Hepatocyte (in vitro differentiated cells): ENCODE data around the gene ACTR6. TPM values are rescaled to one million over a fixed set of nuclear protein-coding genes. Genes with fewer than 3 reads are reported as not detected.
"Not testable (repeated sequence)": the region's sequence is repeated elsewhere in the genome, so short reads cannot be mapped to it uniquely, and the experiment has no call there.

ENCODE experiments used
- DNase-seq: peaks from one replicate; pipeline ENCODE4 v3.0.0-alpha.2; 2016; ENCODE audit warnings: low spot score
- H2AFZ ChIP-seq: fragments of 200-600 bp; sonication (generic); 2 replicates; pipeline ENCODE4 v1.6.0; 2016; ENCODE audit warnings: antibody characterized with exemption, mild to moderate bottlenecking
- H3K27ac ChIP-seq: fragments of 200-600 bp; sonication (generic); 2 replicates; pipeline ENCODE4 v1.5.1; 2016; ENCODE audit warnings: mild to moderate bottlenecking
- H3K27me3 ChIP-seq: fragments of 200-600 bp; sonication (generic); 2 replicates; pipeline ENCODE4 v1.6.1; 2016
- H3K36me3 ChIP-seq: fragments of 200-600 bp; sonication (generic); replicated peaks from 2 replicates; pipeline ENCODE4 v1.5.1; 2016; ENCODE audit warnings: low read depth; ENCODE audit not compliant: insufficient read depth
- H3K4me1 ChIP-seq: fragments of 200-600 bp; sonication (generic); 2 replicates; pipeline ENCODE4 v1.5.1; 2016; ENCODE audit warnings: mild to moderate bottlenecking, moderate library complexity; ENCODE audit not compliant: insufficient read depth
- H3K4me2 ChIP-seq: fragments of 200-600 bp; sonication (generic); 2 replicates; pipeline ENCODE4 v1.6.0; 2016
- H3K4me3 ChIP-seq: fragments of 200-600 bp; sonication (generic); 2 replicates; pipeline ENCODE4 v1.5.1; 2016; ENCODE audit warnings: mild to moderate bottlenecking
- H3K79me2 ChIP-seq: fragments of 200-600 bp; sonication (generic); 2 replicates; pipeline ENCODE4 v1.6.0; 2017; ENCODE audit warnings: mild to moderate bottlenecking
- H3K9me2 ChIP-seq: fragments of 200-600 bp; sonication (generic); replicated peaks from 2 replicates; pipeline ENCODE4 v1.6.0; 2017; ENCODE audit warnings: mild to moderate bottlenecking; ENCODE audit not compliant: insufficient read depth
- H3K9me3 ChIP-seq: fragments of 200-600 bp; sonication (generic); 2 replicates; pipeline ENCODE4 v1.5.1; 2016; ENCODE audit warnings: low read depth, mild to moderate bottlenecking
- H4K20me1 ChIP-seq: fragments of 200-600 bp; sonication (generic); 2 replicates; pipeline ENCODE4 v1.6.0; 2016; ENCODE audit warnings: mild to moderate bottlenecking; ENCODE audit not compliant: insufficient read depth, poor library complexity, severe bottlenecking
- EZH2 ChIP-seq: fragments of 200-600 bp; sonication (generic); IDR thresholded peaks from 2 replicates; pipeline ENCODE4 v1.6.1; 2016; ENCODE audit warnings: antibody characterized with exemption, mild to moderate bottlenecking, borderline replicate concordance
- EZH2phosphoT487 ChIP-seq: fragments of 200-600 bp; sonication (generic); IDR thresholded peaks from one replicate; pipeline ENCODE4 v1.6.1; 2018; ENCODE audit warnings: antibody characterized with exemption, mild to moderate bottlenecking, low read depth, moderate library complexity; ENCODE audit not compliant: unreplicated experiment, severe bottlenecking
- WGBS: methylation state at CpG from one replicate; pipeline ENCODE4 v1.1.6; 2016; ENCODE audit warnings: low lambda C conversion rate; ENCODE audit errors: missing lambda C conversion rate; 5-methylcytosine and 5-hydroxymethylcytosine counted together
- polyA plus RNA-seq: library from polyadenylated mRNA; unstranded; fragments of >200 nt; fragmentation: Nextera tagmentation; extraction: Ambion mirVana; gene quantifications from 2 replicates; pipeline ENCODE4 v1.2.1, GENCODE V29; 2016
- total RNA-seq: library from RNA; depleted of rRNA; stranded (reverse); fragments of >200 nt; gene quantifications from 2 replicates; pipeline ENCODE4 v1.2.3, GENCODE V29; 2014
- TF ChIP-seq, protein P1 (sequence below): fragments of 200-600 bp; sonication (generic); IDR thresholded peaks from 2 replicates; pipeline ENCODE4 v1.5.1; 2016; ENCODE audit warnings: antibody characterized with exemption, mild to moderate bottlenecking; ENCODE audit not compliant: poor library complexity

Gene ACTR6
- total and polyA plus RNA-seq, 2 experiments from 2014 or later, result 18.0 to 38.0 TPM

DNA sequence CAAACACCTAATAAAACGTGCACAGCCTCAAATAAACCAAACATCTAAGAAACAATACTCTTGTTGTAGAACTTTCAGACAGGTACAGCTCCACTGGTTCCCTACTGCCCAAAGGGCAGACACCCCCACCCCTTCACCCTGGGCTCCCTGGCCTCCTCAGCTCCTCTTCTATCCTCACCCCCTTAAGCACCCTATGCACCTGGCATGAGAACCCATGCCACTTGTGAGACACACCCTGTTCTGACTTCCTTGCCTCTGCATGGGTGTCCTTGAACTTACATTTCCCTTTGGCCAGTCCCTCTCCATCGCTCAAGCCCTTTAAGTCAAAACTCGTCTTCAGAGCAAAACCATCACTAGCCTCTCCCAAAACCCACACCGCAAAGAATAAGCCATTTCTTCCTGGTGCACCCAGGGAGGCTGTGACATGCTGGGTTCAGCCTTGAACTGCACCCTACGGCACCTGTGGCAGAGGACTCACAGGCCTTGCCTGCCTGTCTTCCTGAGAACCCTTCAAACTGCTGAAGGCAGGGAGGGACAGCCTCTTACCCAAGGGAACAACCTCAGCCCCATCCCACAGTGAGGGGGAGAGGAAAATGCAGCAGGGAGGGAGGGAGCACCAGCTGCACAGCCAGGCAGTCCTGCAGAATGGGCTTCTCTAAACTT, 12.6 kb upstream of the ACTR6 start:
- no peaks in the 10 kb centered on the region for H3K9me2 ChIP-seq
- H3K9me3 ChIP-seq, result no peaks in the 10 kb centered on the region
- no peak for DNase-seq
- H2AFZ ChIP-seq, result no peak overlapping the region
- 92% methylated on average over 5 of the region's 5 CpGs for WGBS
- no peak overlapping the region for H3K4me2 ChIP-seq
- no peaks in the 10 kb centered on the region for H3K36me3 ChIP-seq
- no peaks in the 10 kb centered on the region for H4K20me1 ChIP-seq
- H3K4me3 ChIP-seq, result no peak overlapping the region
- TF ChIP-seq EZH2 (no peak), EZH2phosphoT487 (no peak)
- TF ChIP-seq, protein P1, sequence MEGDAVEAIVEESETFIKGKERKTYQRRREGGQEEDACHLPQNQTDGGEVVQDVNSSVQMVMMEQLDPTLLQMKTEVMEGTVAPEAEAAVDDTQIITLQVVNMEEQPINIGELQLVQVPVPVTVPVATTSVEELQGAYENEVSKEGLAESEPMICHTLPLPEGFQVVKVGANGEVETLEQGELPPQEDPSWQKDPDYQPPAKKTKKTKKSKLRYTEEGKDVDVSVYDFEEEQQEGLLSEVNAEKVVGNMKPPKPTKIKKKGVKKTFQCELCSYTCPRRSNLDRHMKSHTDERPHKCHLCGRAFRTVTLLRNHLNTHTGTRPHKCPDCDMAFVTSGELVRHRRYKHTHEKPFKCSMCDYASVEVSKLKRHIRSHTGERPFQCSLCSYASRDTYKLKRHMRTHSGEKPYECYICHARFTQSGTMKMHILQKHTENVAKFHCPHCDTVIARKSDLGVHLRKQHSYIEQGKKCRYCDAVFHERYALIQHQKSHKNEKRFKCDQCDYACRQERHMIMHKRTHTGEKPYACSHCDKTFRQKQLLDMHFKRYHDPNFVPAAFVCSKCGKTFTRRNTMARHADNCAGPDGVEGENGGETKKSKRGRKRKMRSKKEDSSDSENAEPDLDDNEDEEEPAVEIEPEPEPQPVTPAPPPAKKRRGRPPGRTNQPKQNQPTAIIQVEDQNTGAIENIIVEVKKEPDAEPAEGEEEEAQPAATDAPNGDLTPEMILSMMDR, result no peak
- H3K27ac ChIP-seq, result no peak overlapping the region
- H3K27me3 ChIP-seq, result no peaks in the 10 kb centered on the region
- H3K4me1 ChIP-seq, result no peaks in the 10 kb centered on the region
- no peaks in the 10 kb centered on the region for H3K79me2 ChIP-seq

- not testable (repeated sequence) for H3K27me3 ChIP-seq, DNase-seq, H3K4me2 ChIP-seq, H3K36me3 ChIP-seq, H3K4me3 ChIP-seq, H2AFZ ChIP-seq, H3K9me2 ChIP-seq, H3K27ac ChIP-seq, H4K20me1 ChIP-seq, H3K79me2 ChIP-seq, H3K9me3 ChIP-seq, H3K4me1 ChIP-seq
- WGBS, result 98% methylated on average over 11 of the region's 11 CpGs
Measured at GRCh38 chr12:100188888-100189635, 11.6 kb upstream of the ACTR6 start.

DNA sequence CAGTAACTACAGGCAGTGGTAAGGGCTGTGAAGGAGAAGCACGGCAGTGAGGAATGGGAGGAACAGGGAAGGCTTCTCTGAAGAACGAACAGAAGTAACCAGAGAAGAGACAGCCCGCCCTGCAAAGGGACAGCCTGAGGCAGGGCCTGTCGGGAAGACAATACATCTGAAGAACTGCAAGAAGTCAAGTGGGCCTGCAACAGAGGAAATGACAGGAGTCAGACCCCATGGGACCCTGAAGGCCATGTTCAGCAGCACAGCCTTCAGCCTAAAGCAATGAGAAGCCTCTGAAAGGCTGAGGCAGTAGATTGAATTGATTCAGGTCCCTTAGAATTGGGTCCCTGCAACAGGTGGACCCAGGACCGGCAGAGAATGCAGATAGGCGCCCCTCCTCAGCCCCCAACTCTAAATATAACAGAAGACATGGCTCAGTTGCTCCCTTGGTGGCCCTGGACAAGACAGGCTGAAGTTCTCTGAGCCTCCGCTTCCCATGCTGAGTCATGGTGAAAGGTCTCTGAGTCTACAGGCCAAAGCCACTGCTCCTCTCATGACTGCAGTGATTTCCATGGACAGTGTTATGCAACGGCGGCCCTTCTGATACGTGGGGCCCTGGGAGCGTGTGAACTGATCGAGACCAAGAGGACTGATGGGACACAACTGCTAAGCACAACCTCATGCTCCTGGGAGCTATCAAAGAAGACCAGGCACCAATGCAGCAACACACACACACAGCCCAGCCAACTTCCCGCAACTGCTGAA, 10.8 kb upstream of the ACTR6 start:
- H3K4me2 ChIP-seq, result no peak overlapping the region
- H3K9me2 ChIP-seq, result no peaks in the 10 kb centered on the region
- H2AFZ ChIP-seq, result no peak overlapping the region
- H3K79me2 ChIP-seq, result peaks cover 5% of the 10 kb centered on the region
- H3K27ac ChIP-seq, result no peak overlapping the region
- H3K9me3 ChIP-seq, result no peaks in the 10 kb centered on the region
- no peaks in the 10 kb centered on the region for H4K20me1 ChIP-seq
- no peak overlapping the region for H3K4me3 ChIP-seq
- no peaks in the 10 kb centered on the region for H3K4me1 ChIP-seq
- WGBS, result 86% methylated on average over 13 of the region's 13 CpGs
- H3K36me3 ChIP-seq, result no peaks in the 10 kb centered on the region
- no peak for DNase-seq
- H3K27me3 ChIP-seq, result no peaks in the 10 kb centered on the region
- TF ChIP-seq EZH2 (no peak), EZH2phosphoT487 (no peak)
- TF ChIP-seq, protein P1, result no peak

- Histone ChIP-seq H3K9me2 (no peaks in the 10 kb centered on the region), H4K20me1 (no peaks in the 10 kb centered on the region), H3K9me3 (no peaks in the 10 kb centered on the region), H3K79me2 (peaks cover 12% of the 10 kb centered on the region), H3K4me1 (no peaks in the 10 kb centered on the region), H2AFZ (no peak overlapping the region), H3K27ac (no peak overlapping the region), H3K27me3 (no peaks in the 10 kb centered on the region), H3K36me3 (no peaks in the 10 kb centered on the region), H3K4me2 (no peak overlapping the region), H3K4me3 (no peak overlapping the region)
- WGBS, result 70% methylated on average over 1 of the region's 1 CpG
- TF ChIP-seq EZH2phosphoT487, result no peak
- TF ChIP-seq, protein P1, result no peak
- no peak for TF ChIP-seq EZH2
- DNase-seq, result no peak
Measured at GRCh38 chr12:100193085-100193484, 7.5 kb upstream of the ACTR6 start.
